HG03354 (cell line): Measurements from ENCODE around the gene BCKDK.
A peak's percentile ranks its signal among the peaks of the same experiment; 100 is the strongest.
"Not testable (repeated sequence)": the region's sequence is repeated elsewhere in the genome, so short reads cannot be mapped to it uniquely, and the experiment has no call there.

Experiments
- ATAC-seq: cut with Tn5 transposase; IDR thresholded peaks from one replicate; pipeline ENCODE4 v1.9.1; 2021; ENCODE audit warnings: mild to moderate bottlenecking; ENCODE audit not compliant: unreplicated experiment, poor library complexity, severe bottlenecking

BCKDK gene

GRCh38 chr16:31136287-31136662 is 28.1 kb downstream of the BCKDK start:
- no peak for ATAC-seq

- not testable (repeated sequence) for ATAC-seq
Measured at GRCh38 chr16:31136822-31137499, 28.8 kb downstream of the BCKDK start.

- no peak for ATAC-seq
Measured at GRCh38 chr16:31138621-31139578, 30.7 kb downstream of the BCKDK start.

- ATAC-seq = not testable (repeated sequence)
Measured at GRCh38 chr16:31141071-31141469, 32.9 kb downstream of the BCKDK start.

GRCh38 chr16:31141489-31142108 is 33.4 kb downstream of the BCKDK start:
- no peak for ATAC-seq

GRCh38 chr16:31142109-31143010 is 34.2 kb downstream of the BCKDK start:
- peak; percentile 84 for ATAC-seq

- ATAC-seq = no peak
Measured at GRCh38 chr16:31143011-31143693, 35.0 kb downstream of the BCKDK start.

- ATAC-seq = no peak
Measured at GRCh38 chr16:31143694-31144148, 35.5 kb downstream of the BCKDK start.

- ATAC-seq = not testable (repeated sequence)
Measured at GRCh38 chr16:31144418-31144817, 36.2 kb downstream of the BCKDK start.

GRCh38 chr16:31145398-31145990 is 37.3 kb downstream of the BCKDK start:
- ATAC-seq = no peak

- no peak for ATAC-seq
Measured at GRCh38 chr16:31147574-31147973, 39.4 kb downstream of the BCKDK start.

- no peak for ATAC-seq
Measured at GRCh38 chr16:31148281-31148728, 40.1 kb downstream of the BCKDK start.

GRCh38 chr16:31148896-31149295 is 40.7 kb downstream of the BCKDK start:
- no peak for ATAC-seq

- ATAC-seq = no peak
Measured at GRCh38 chr16:31149332-31149731, 41.1 kb downstream of the BCKDK start.

- no peak for ATAC-seq
Measured at GRCh38 chr16:31149894-31150890, 42.0 kb downstream of the BCKDK start, which contains the start of gene PRSS36. PRSS36 (minus strand) TSS chr16:31150066; CDS start chr16:31150035, 31 bp downstream.

- not testable (repeated sequence) for ATAC-seq
Measured at GRCh38 chr16:31150976-31151375, 42.8 kb downstream of the BCKDK start.

GRCh38 chr16:31157136-31157535 is 49.0 kb downstream of the BCKDK start:
- no peak for ATAC-seq
